ENCODE data around the gene INSRR. TPM values are rescaled to one million over a fixed set of nuclear protein-coding genes. Genes with fewer than 3 reads are reported as not detected.

Gene INSRR
- total and polyA plus RNA-seq, 9 of the 15 experiments (the other 6 are each of a cell fraction or from before 2014, with no cell fraction given), result 0.03 to 0.18 (median 0.06) TPM; not detected in 3

GRCh38 chr1:156838972-156839371 is 19.9 kb downstream of the INSRR start (continued):
- TF ChIP-seq CBFA2T3 (IDR thresholded peaks at IDR 0.05), result no peak
- no peak for TF ChIP-seq FIP1L1 (IDR thresholded peaks at IDR 0.05; ENCODE audit: low read depth, low read length, poor library complexity, severe bottlenecking)
- no peak for TF ChIP-seq ZC3H11A (IDR thresholded peaks at IDR 0.05; ENCODE audit: low read depth, low read length)
- no peak for TF ChIP-seq CHD7 (IDR thresholded peaks at IDR 0.05; ENCODE audit: low read depth, low read length)
- TF ChIP-seq ZNF695 (CRISPR knock-in tag; IDR thresholded peaks at IDR 0.05), result no peak
- TF ChIP-seq EP300 (IDR thresholded peaks at IDR 0.05; ENCODE audit: low read length), result no peak
- TF ChIP-seq SNIP1 (IDR thresholded peaks at IDR 0.05; ENCODE audit: low read depth), result no peak
- no peak for TF ChIP-seq NCOA2 (IDR thresholded peaks at IDR 0.05; ENCODE audit: partially characterized antibody in 2 of 2)
- TF ChIP-seq SFPQ (IDR thresholded peaks at IDR 0.05; ENCODE audit: low read depth, low read length), result no peak
- no peak for TF ChIP-seq E4F1 (CRISPR knock-in tag; IDR thresholded peaks at IDR 0.05; ENCODE audit: borderline replicate concordance)
- TF ChIP-seq ZNF165 (CRISPR knock-in tag; IDR thresholded peaks at IDR 0.05; ENCODE audit: borderline replicate concordance), result no peak
- TF ChIP-seq POLR2B (IDR thresholded peaks at IDR 0.05; ENCODE audit: low read depth, partially characterized antibody), result no peak

Data from K562 (cell line).